ENCODE data around the gene ANAPC5.

DNA sequence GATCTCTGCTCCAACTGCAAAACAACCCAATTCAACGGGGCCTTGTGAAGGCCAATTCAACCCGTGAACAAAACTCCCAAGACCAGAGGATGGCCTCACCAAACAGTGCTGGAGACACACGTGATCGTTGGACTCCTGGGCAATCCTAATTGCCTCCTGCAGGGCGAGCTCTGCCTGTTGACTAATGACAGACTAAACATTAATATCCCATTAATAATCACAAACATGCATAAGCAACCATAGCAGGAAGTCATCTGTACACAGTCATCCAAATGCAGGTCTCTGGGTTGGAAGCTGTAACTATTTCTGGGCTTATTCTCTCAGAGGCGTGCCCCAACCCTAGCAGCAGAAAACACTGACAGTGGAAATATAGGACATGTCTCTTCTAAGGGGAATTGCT lies 21.0 kb downstream of the ANAPC5 start:
- TF ChIP-seq, protein P1, sequence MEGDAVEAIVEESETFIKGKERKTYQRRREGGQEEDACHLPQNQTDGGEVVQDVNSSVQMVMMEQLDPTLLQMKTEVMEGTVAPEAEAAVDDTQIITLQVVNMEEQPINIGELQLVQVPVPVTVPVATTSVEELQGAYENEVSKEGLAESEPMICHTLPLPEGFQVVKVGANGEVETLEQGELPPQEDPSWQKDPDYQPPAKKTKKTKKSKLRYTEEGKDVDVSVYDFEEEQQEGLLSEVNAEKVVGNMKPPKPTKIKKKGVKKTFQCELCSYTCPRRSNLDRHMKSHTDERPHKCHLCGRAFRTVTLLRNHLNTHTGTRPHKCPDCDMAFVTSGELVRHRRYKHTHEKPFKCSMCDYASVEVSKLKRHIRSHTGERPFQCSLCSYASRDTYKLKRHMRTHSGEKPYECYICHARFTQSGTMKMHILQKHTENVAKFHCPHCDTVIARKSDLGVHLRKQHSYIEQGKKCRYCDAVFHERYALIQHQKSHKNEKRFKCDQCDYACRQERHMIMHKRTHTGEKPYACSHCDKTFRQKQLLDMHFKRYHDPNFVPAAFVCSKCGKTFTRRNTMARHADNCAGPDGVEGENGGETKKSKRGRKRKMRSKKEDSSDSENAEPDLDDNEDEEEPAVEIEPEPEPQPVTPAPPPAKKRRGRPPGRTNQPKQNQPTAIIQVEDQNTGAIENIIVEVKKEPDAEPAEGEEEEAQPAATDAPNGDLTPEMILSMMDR (IDR thresholded peaks at IDR 0.05), result no peak
- no peak for TF ChIP-seq POLR2A (IDR thresholded peaks at IDR 0.05)
